ENCODE results near the gene MYT1.

- no peak for TF ChIP-seq CTCF (IDR thresholded peaks at IDR 0.05)
- no peak for TF ChIP-seq POLR2A (IDR thresholded peaks at IDR 0.05)
- no peak for TF ChIP-seq EP300 (IDR thresholded peaks at IDR 0.05)
Measured at GRCh38 chr20:64278317-64278681, 114.0 kb downstream of the MYT1 start.

Measured in tibial nerve (tissue), 4 donors.